Stimulated activated naive B cell treated with anti-CD40 and anti-IgM and Interleukin-4, amounts not matched to agents 10 μg/mL and 1 μg/mL and 100 μg/mL, for 72 hours (primary cell): Measurements from ENCODE around the gene RIMBP2.

Experiments
- ATAC-seq, 2 donors: fragments of 150-1000 bp; cut with Tn5 transposase; replicated peaks; 2 replicates each; pipeline ENCODE4 v1.10.0; 2021; ENCODE audit warnings: moderate library complexity in 1 of 2
- DNase-seq: peaks from one replicate; pipeline ENCODE4 v3.0.0; 2021
- H3K27ac Mint-ChIP-seq: one replicate; pipeline ENCODE4 v1.8.0; 2022; ENCODE audit warnings: mild to moderate bottlenecking, mixed read lengths
- H3K27me3 Mint-ChIP-seq, 2 donors: one replicate each; pipeline ENCODE4 v1.8.0; 2022; ENCODE audit warnings: mixed read lengths in 2 of 2
- H3K36me3 Mint-ChIP-seq, 2 donors: one replicate each; pipeline ENCODE4 v1.8.0; 2022; ENCODE audit warnings: mixed read lengths in 2 of 2, mild to moderate bottlenecking in 1 of 2
- H3K4me1 Mint-ChIP-seq, 2 donors: one replicate each; pipeline ENCODE4 v1.8.0; 2022; ENCODE audit warnings: mixed read lengths in 2 of 2, mild to moderate bottlenecking in 1 of 2
- H3K4me3 Mint-ChIP-seq, 2 donors: one replicate each; pipeline ENCODE4 v1.8.0; 2022; ENCODE audit warnings: mild to moderate bottlenecking in 2 of 2, mixed read lengths in 2 of 2, moderate library complexity in 1 of 2
- H3K9me3 Mint-ChIP-seq, 2 donors: one replicate each; pipeline ENCODE4 v1.8.0; 2022; ENCODE audit warnings: mixed read lengths in 2 of 2, mild to moderate bottlenecking in 1 of 2

The RIMBP2 gene

GRCh38 chr12:130642856-130643255 is 73.2 kb downstream of the RIMBP2 start:
- Mint-ChIP-seq H3K27me3 (peaks cover 0 to 3% of the 10 kb centered on the region in 2 donors), H3K4me1 (no peaks in the 10 kb centered on the region), H3K9me3 (peaks cover 2 to 7% of the 10 kb centered on the region in 2 donors), H3K36me3 (no peaks in the 10 kb centered on the region), H3K4me3 (no peak overlapping the region), H3K27ac (no peak overlapping the region)
- no peak for ATAC-seq
- DNase-seq = no peak

- ATAC-seq = no peak
- Mint-ChIP-seq H3K4me3 (no peak overlapping the region), H3K27me3 (peaks cover 0 to 3% of the 10 kb centered on the region in 2 donors), H3K4me1 (no peaks in the 10 kb centered on the region), H3K36me3 (no peaks in the 10 kb centered on the region), H3K9me3 (peaks cover 2 to 7% of the 10 kb centered on the region in 2 donors), H3K27ac (no peak overlapping the region)
- DNase-seq = no peak
These were observed 74.4 kb downstream of the RIMBP2 start for GRCh38 chr12:130641533-130642184.

- H3K4me1 Mint-ChIP-seq = no peaks in the 10 kb centered on the region
- H3K27me3 Mint-ChIP-seq = peaks cover 4 to 6% of the 10 kb centered on the region in 2 donors
- H3K27ac Mint-ChIP-seq = no peak overlapping the region
- H3K4me3 Mint-ChIP-seq = no peak overlapping the region
- ATAC-seq (no peak), DNase-seq (no peak)
- no peaks in the 10 kb centered on the region for H3K36me3 Mint-ChIP-seq
- peaks cover 0 to 7% of the 10 kb centered on the region in 2 donors for H3K9me3 Mint-ChIP-seq
These were observed 75.2 kb downstream of the RIMBP2 start for GRCh38 chr12:130640901-130641300.

- H3K9me3 Mint-ChIP-seq = peaks cover 0 to 7% of the 10 kb centered on the region in 2 donors
- H3K27ac Mint-ChIP-seq = no peak overlapping the region
- H3K4me3 Mint-ChIP-seq = no peak overlapping the region
- no peaks in the 10 kb centered on the region for H3K4me1 Mint-ChIP-seq
- DNase-seq = no peak
- no peak for ATAC-seq
- H3K36me3 Mint-ChIP-seq = no peaks in the 10 kb centered on the region
- H3K27me3 Mint-ChIP-seq = peaks cover 8 to 10% of the 10 kb centered on the region in 2 donors
These were observed 75.6 kb downstream of the RIMBP2 start for GRCh38 chr12:130640496-130640895.

GRCh38 chr12:130639476-130640424 is 76.3 kb downstream of the RIMBP2 start:
- no peaks in the 10 kb centered on the region for H3K36me3 Mint-ChIP-seq
- DNase-seq (no peak), ATAC-seq (no peak)
- no peak overlapping the region for H3K27ac Mint-ChIP-seq
- H3K27me3 Mint-ChIP-seq = peaks cover 15% of the 10 kb centered on the region in 2 donors
- no peak overlapping the region for H3K4me3 Mint-ChIP-seq
- no peaks in the 10 kb centered on the region for H3K4me1 Mint-ChIP-seq
- H3K9me3 Mint-ChIP-seq = peaks cover 0 to 7% of the 10 kb centered on the region in 2 donors

- ATAC-seq = no peak
- Mint-ChIP-seq H3K9me3 (no peaks in the 10 kb centered on the region), H3K4me1 (no peaks in the 10 kb centered on the region), H3K27ac (no peak overlapping the region), H3K27me3 (peaks cover 15 to 23% of the 10 kb centered on the region in 2 donors), H3K4me3 (no peak overlapping the region), H3K36me3 (no peaks in the 10 kb centered on the region)
- DNase-seq = no peak
These were observed 79.7 kb downstream of the RIMBP2 start for GRCh38 chr12:130636370-130636769.

GRCh38 chr12:130634866-130635265 is 81.2 kb downstream of the RIMBP2 start:
- no peaks in the 10 kb centered on the region for H3K4me1 Mint-ChIP-seq
- H3K36me3 Mint-ChIP-seq = no peaks in the 10 kb centered on the region
- no peak overlapping the region for H3K4me3 Mint-ChIP-seq
- no peak for DNase-seq
- no peak overlapping the region for H3K27ac Mint-ChIP-seq
- peaks cover 15 to 23% of the 10 kb centered on the region in 2 donors for H3K27me3 Mint-ChIP-seq
- peaks cover 0 to 7% of the 10 kb centered on the region in 2 donors for H3K9me3 Mint-ChIP-seq
- no peak for ATAC-seq

- H3K27ac Mint-ChIP-seq = no peak overlapping the region
- peaks cover 15 to 27% of the 10 kb centered on the region in 2 donors for H3K27me3 Mint-ChIP-seq
- ATAC-seq = no peak
- no peaks in the 10 kb centered on the region for H3K36me3 Mint-ChIP-seq
- H3K9me3 Mint-ChIP-seq = peaks cover 0 to 7% of the 10 kb centered on the region in 2 donors
- H3K4me1 Mint-ChIP-seq = no peaks in the 10 kb centered on the region
- H3K4me3 Mint-ChIP-seq = no peak overlapping the region
- no peak for DNase-seq
These were observed 82.3 kb downstream of the RIMBP2 start for GRCh38 chr12:130633771-130634170.

- H3K27ac Mint-ChIP-seq = no peak overlapping the region
- DNase-seq (no peak), ATAC-seq (no peak)
- H3K36me3 Mint-ChIP-seq = no peaks in the 10 kb centered on the region
- H3K4me3 Mint-ChIP-seq = no peak overlapping the region
- H3K4me1 Mint-ChIP-seq = no peaks in the 10 kb centered on the region
- peaks cover 15 to 24% of the 10 kb centered on the region in 2 donors for H3K27me3 Mint-ChIP-seq
- peaks cover 0 to 7% of the 10 kb centered on the region in 2 donors for H3K9me3 Mint-ChIP-seq
These were observed 83.5 kb downstream of the RIMBP2 start for GRCh38 chr12:130632642-130633041.

GRCh38 chr12:130628304-130628703 is 87.8 kb downstream of the RIMBP2 start:
- Mint-ChIP-seq H3K27me3 (peaks cover 0 to 4% of the 10 kb centered on the region in 2 donors), H3K4me1 (no peaks in the 10 kb centered on the region), H3K27ac (no peak overlapping the region), H3K9me3 (peaks cover 1 to 7% of the 10 kb centered on the region in 2 donors), H3K36me3 (no peaks in the 10 kb centered on the region), H3K4me3 (no peak overlapping the region)
- no peak for DNase-seq
- ATAC-seq = no peak

- peaks cover 0 to 4% of the 10 kb centered on the region in 2 donors for H3K27me3 Mint-ChIP-seq
- no peak overlapping the region for H3K4me3 Mint-ChIP-seq
- H3K27ac Mint-ChIP-seq = no peak overlapping the region
- DNase-seq (no peak), ATAC-seq (no peak)
- peaks cover 1 to 7% of the 10 kb centered on the region in 2 donors for H3K9me3 Mint-ChIP-seq
- no peaks in the 10 kb centered on the region for H3K36me3 Mint-ChIP-seq
- H3K4me1 Mint-ChIP-seq = no peaks in the 10 kb centered on the region
These were observed 88.9 kb downstream of the RIMBP2 start for GRCh38 chr12:130627175-130627574.

- no peaks in the 10 kb centered on the region for H3K4me1 Mint-ChIP-seq
- DNase-seq (no peak), ATAC-seq (no peak)
- H3K9me3 Mint-ChIP-seq = peaks cover 3 to 7% of the 10 kb centered on the region in 2 donors
- no peak overlapping the region for H3K27ac Mint-ChIP-seq
- no peak overlapping the region for H3K4me3 Mint-ChIP-seq
- H3K27me3 Mint-ChIP-seq = peaks cover 0 to 4% of the 10 kb centered on the region in 2 donors
- H3K36me3 Mint-ChIP-seq = no peaks in the 10 kb centered on the region
These were observed 89.5 kb downstream of the RIMBP2 start for GRCh38 chr12:130626601-130627000.

- ATAC-seq = no peak
- no peak overlapping the region for H3K27ac Mint-ChIP-seq
- H3K4me3 Mint-ChIP-seq = no peak overlapping the region
- no peak for DNase-seq
- peaks cover 0 to 5% of the 10 kb centered on the region in 2 donors for H3K9me3 Mint-ChIP-seq
- no peaks in the 10 kb centered on the region for H3K36me3 Mint-ChIP-seq
- peaks cover 0 to 4% of the 10 kb centered on the region in 2 donors for H3K27me3 Mint-ChIP-seq
- H3K4me1 Mint-ChIP-seq = no peaks in the 10 kb centered on the region
These were observed 90.9 kb downstream of the RIMBP2 start for GRCh38 chr12:130625201-130625600.

- no peaks in the 10 kb centered on the region for H3K27me3 Mint-ChIP-seq
- ATAC-seq (no peak), DNase-seq (no peak)
- no peak overlapping the region for H3K4me3 Mint-ChIP-seq
- peaks cover 0 to 5% of the 10 kb centered on the region in 2 donors for H3K9me3 Mint-ChIP-seq
- H3K27ac Mint-ChIP-seq = no peak overlapping the region
- H3K36me3 Mint-ChIP-seq = no peaks in the 10 kb centered on the region
- H3K4me1 Mint-ChIP-seq = no peaks in the 10 kb centered on the region
These were observed 93.3 kb downstream of the RIMBP2 start for GRCh38 chr12:130622803-130623202.
